Neural cell (in vitro differentiated cells): ENCODE results near the gene TTC19. TPM values are rescaled to one million over a fixed set of nuclear protein-coding genes. Genes with fewer than 3 reads are reported as not detected.
A peak's percentile ranks its signal among the peaks of the same experiment; 100 is the strongest.

ENCODE experiments used
- H2AFZ ChIP-seq: fragments of 200-600, 300-800 bp; sonication (generic), shearing (Covaris generic); 2 replicates; pipeline ENCODE4 v1.6.0; 2014; ENCODE audit warnings: low read depth, mild to moderate bottlenecking, antibody characterized with exemption, low read length, moderate library complexity
- H3F3A ChIP-seq: fragments of 200-600 bp; shearing (Covaris generic); 2 replicates; pipeline ENCODE4 v1.6.1; 2016; ENCODE audit warnings: mild to moderate bottlenecking, moderate library complexity, mixed read lengths, antibody characterized with exemption, low read length; ENCODE audit not compliant: insufficient read depth, poor library complexity, severe bottlenecking
- H3K27ac ChIP-seq: fragments of 200-600, 300-800 bp; sonication (generic), shearing (Covaris generic); 2 replicates; pipeline ENCODE4 v1.5.1; 2014; ENCODE audit warnings: mild to moderate bottlenecking, low read length, moderate library complexity
- H3K27me3 ChIP-seq: fragments of 300-800, 200-600 bp; sonication (generic), shearing (Covaris generic); 2 replicates; pipeline ENCODE4 v1.6.0; 2014; ENCODE audit warnings: mild to moderate bottlenecking, low read depth, low read length, moderate library complexity; ENCODE audit not compliant: insufficient read depth
- H3K36me3 ChIP-seq: fragments of 300-800, 200-600 bp; sonication (generic), shearing (Covaris generic); 2 replicates; pipeline ENCODE4 v1.5.1; 2014; ENCODE audit warnings: mild to moderate bottlenecking, antibody characterized with exemption, low read length, moderate library complexity; ENCODE audit not compliant: insufficient read depth
- H3K4me2 ChIP-seq: fragments of 300-800, 200-600 bp; sonication (generic), shearing (Covaris generic); 2 replicates; pipeline ENCODE4 v1.6.0; 2014; ENCODE audit warnings: mild to moderate bottlenecking, low read length
- H3K4me3 ChIP-seq: fragments of 300-800, 200-600 bp; sonication (generic), shearing (Covaris generic); 2 replicates; pipeline ENCODE4 v1.5.1; 2014; ENCODE audit warnings: mild to moderate bottlenecking, low read length, moderate library complexity
- H3K79me2 ChIP-seq: fragments of 200-600 bp; shearing (Covaris generic); replicated peaks from 2 replicates; pipeline ENCODE4 v1.6.0; 2014; ENCODE audit warnings: mild to moderate bottlenecking, low read length, moderate library complexity; ENCODE audit not compliant: insufficient read depth
- H3K9ac ChIP-seq: fragments of 300-800, 200-600 bp; sonication (generic), shearing (Covaris generic); 2 replicates; pipeline ENCODE4 v1.6.1; 2016; ENCODE audit warnings: mild to moderate bottlenecking, low read length, mixed read lengths
- H3K9me2 ChIP-seq: fragments of 200-600 bp; shearing (Covaris generic); 2 replicates; pipeline ENCODE4 v1.6.1; 2016; ENCODE audit warnings: mild to moderate bottlenecking, low read length, mixed read lengths; ENCODE audit not compliant: insufficient read depth
- H3K9me3 ChIP-seq: fragments of 200-600, 300-800 bp; sonication (generic), shearing (Covaris generic); 2 replicates; pipeline ENCODE4 v1.6.1; 2016; ENCODE audit warnings: mild to moderate bottlenecking, mixed run types, low read length, moderate library complexity, mixed read lengths
- H4K20me1 ChIP-seq: fragments of 200-600 bp; shearing (Covaris generic); 2 replicates; pipeline ENCODE4 v1.6.1; 2016; ENCODE audit warnings: mild to moderate bottlenecking, mixed run types; ENCODE audit not compliant: insufficient read depth
- EP300 ChIP-seq: fragments of 450-650 bp; conservative IDR thresholded peaks from 2 replicates; pipeline ENCODE4 v1.6.1; 2014; ENCODE audit warnings: antibody characterized with exemption, mild to moderate bottlenecking, moderate library complexity; ENCODE audit not compliant: poor library complexity, severe bottlenecking
- EZH2 ChIP-seq: fragments of 200-600, 300-800 bp; shearing (Covaris generic), sonication (generic); IDR thresholded peaks from 2 replicates; pipeline ENCODE4 v1.6.1; 2014; ENCODE audit warnings: antibody characterized with exemption, low read length, borderline replicate concordance, mild to moderate bottlenecking; ENCODE audit not compliant: insufficient read depth, poor library complexity, severe bottlenecking
- MXI1 ChIP-seq: fragments of 450-650 bp; conservative IDR thresholded peaks from 2 replicates; pipeline ENCODE4 v1.6.1; 2014; ENCODE audit warnings: antibody characterized with exemption, mild to moderate bottlenecking; ENCODE audit not compliant: poor library complexity, severe bottlenecking
- POLR2AphosphoS5 ChIP-seq: IDR thresholded peaks from 2 replicates; pipeline ENCODE4 v1.6.1; 2012
- RAD21 ChIP-seq: fragments of 450-650 bp; conservative IDR thresholded peaks from 2 replicates; pipeline ENCODE4 v1.6.1; 2014; ENCODE audit warnings: antibody characterized with exemption, mild to moderate bottlenecking, moderate library complexity
- SMC3 ChIP-seq: fragments of 450-650 bp; conservative IDR thresholded peaks from 2 replicates; pipeline ENCODE4 v1.6.1; 2014; ENCODE audit warnings: antibody characterized with exemption, mild to moderate bottlenecking, moderate library complexity; ENCODE audit not compliant: poor library complexity
- TAF1 ChIP-seq: IDR thresholded peaks from 2 replicates; pipeline ENCODE4 v1.6.1; 2012; ENCODE audit warnings: low read depth
- polyA plus RNA-seq: library from polyadenylated mRNA; depleted of rRNA; stranded (reverse); fragments of >200 nt; gene quantifications from 2 replicates; pipeline ENCODE4 v1.2.3, GENCODE V29; 2014
- TF ChIP-seq, protein P1 (sequence below): fragments of 450-650 bp; IDR thresholded peaks from 2 replicates; pipeline ENCODE4 v1.5.1; 2014; ENCODE audit warnings: antibody characterized with exemption, mild to moderate bottlenecking, moderate library complexity; ENCODE audit not compliant: poor library complexity, severe bottlenecking
- TF ChIP-seq, protein P2 (sequence below): IDR thresholded peaks from 2 replicates; pipeline ENCODE4 v1.6.1; 2012; ENCODE audit warnings: borderline replicate concordance

The TTC19 gene
- polyA plus RNA-seq, 1 donor from 2014 or later = 97.8 TPM

DNA sequence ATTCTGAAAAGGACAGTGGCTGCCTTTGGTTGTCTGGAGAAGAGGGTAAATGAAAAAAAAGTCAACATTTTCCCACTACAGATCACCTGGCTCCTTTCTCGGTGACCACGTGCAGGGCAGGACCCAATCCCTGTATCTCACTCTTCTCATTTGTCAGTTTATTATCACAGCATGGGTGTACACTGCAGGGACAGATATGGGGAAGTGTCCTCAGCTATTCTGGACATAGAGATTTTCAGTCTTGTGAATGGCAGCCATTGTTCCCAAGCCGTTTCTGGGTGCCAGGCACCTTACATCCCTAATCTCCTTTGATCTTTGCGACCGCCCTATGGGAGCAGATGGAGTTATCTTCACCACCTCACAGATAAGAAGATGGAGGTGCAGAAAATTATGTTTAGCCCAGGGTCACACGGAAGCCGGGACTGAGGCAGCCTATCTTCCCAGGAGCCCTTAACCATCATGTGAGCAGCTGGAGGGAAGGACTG is 47.5 kb upstream of the TTC19 start:
- Histone ChIP-seq H3F3A (no peaks in the 10 kb centered on the region), H3K9me2 (no peaks in the 10 kb centered on the region), H3K27ac (no peak overlapping the region), H3K4me3 (no peak overlapping the region), H3K9ac (no peak overlapping the region), H3K79me2 (no peaks in the 10 kb centered on the region), H3K9me3 (no peaks in the 10 kb centered on the region), H3K4me2 (no peak overlapping the region), H3K36me3 (no peaks in the 10 kb centered on the region), H4K20me1 (no peaks in the 10 kb centered on the region), H3K27me3 (peaks cover 4% of the 10 kb centered on the region), H2AFZ (no peak overlapping the region)
- TF ChIP-seq POLR2AphosphoS5 (no peak), EZH2 (no peak), MXI1 (no peak)

DNA sequence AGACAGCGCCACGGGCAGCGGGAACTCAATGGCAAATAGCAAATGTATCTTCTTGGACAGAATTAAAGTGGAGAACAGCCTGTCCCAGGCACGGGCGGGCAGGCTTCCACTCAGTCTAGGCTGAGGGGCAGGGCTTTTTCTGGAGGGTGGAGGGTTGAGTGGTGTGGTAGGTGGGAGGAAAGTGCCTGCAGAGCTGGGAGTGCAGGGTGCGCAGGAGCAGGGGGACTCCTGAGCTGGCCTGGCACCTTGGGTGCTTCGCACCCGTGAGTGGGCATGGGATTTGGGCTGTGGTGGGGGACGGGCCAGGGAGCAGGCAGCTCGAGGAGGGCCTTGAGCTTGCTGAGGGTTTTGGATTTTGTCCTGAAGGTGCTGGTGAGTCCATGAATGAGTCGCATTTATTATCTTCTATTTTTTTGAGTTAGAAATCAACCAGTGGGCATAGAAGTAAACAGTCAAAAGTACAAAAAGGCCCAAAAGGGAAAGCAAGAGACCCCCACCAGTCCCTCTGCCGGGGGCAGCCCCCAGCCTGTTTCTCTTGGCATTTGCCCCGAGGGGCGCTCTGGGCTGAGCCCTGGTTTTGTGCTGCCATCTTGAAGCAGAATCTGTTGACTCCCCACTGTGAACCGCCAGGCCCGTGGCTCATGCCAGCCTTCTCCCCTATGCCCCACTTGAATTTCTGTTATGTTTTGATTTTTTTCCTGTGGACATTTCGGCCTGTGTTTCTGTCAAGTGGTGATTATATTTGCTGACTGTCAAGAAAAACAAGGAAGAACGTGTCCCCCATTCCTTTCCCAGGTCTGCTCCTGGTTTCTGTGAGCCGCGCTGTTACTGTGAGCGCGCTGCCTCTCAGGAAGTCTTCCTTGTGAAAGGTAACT is 46.5 kb upstream of the TTC19 start:
- no peak overlapping the region for H3K4me2 ChIP-seq
- H4K20me1 ChIP-seq = no peaks in the 10 kb centered on the region
- H3K27ac ChIP-seq = no peak overlapping the region
- H3F3A ChIP-seq = no peaks in the 10 kb centered on the region
- no peaks in the 10 kb centered on the region for H3K36me3 ChIP-seq
- H3K9me3 ChIP-seq = no peaks in the 10 kb centered on the region
- no peaks in the 10 kb centered on the region for H3K9me2 ChIP-seq
- H3K79me2 ChIP-seq = no peaks in the 10 kb centered on the region
- no peak overlapping the region for H3K4me3 ChIP-seq
- H3K9ac ChIP-seq = no peak overlapping the region
- TF ChIP-seq, protein P1, sequence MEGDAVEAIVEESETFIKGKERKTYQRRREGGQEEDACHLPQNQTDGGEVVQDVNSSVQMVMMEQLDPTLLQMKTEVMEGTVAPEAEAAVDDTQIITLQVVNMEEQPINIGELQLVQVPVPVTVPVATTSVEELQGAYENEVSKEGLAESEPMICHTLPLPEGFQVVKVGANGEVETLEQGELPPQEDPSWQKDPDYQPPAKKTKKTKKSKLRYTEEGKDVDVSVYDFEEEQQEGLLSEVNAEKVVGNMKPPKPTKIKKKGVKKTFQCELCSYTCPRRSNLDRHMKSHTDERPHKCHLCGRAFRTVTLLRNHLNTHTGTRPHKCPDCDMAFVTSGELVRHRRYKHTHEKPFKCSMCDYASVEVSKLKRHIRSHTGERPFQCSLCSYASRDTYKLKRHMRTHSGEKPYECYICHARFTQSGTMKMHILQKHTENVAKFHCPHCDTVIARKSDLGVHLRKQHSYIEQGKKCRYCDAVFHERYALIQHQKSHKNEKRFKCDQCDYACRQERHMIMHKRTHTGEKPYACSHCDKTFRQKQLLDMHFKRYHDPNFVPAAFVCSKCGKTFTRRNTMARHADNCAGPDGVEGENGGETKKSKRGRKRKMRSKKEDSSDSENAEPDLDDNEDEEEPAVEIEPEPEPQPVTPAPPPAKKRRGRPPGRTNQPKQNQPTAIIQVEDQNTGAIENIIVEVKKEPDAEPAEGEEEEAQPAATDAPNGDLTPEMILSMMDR = no peak
- TF ChIP-seq, protein P2, sequence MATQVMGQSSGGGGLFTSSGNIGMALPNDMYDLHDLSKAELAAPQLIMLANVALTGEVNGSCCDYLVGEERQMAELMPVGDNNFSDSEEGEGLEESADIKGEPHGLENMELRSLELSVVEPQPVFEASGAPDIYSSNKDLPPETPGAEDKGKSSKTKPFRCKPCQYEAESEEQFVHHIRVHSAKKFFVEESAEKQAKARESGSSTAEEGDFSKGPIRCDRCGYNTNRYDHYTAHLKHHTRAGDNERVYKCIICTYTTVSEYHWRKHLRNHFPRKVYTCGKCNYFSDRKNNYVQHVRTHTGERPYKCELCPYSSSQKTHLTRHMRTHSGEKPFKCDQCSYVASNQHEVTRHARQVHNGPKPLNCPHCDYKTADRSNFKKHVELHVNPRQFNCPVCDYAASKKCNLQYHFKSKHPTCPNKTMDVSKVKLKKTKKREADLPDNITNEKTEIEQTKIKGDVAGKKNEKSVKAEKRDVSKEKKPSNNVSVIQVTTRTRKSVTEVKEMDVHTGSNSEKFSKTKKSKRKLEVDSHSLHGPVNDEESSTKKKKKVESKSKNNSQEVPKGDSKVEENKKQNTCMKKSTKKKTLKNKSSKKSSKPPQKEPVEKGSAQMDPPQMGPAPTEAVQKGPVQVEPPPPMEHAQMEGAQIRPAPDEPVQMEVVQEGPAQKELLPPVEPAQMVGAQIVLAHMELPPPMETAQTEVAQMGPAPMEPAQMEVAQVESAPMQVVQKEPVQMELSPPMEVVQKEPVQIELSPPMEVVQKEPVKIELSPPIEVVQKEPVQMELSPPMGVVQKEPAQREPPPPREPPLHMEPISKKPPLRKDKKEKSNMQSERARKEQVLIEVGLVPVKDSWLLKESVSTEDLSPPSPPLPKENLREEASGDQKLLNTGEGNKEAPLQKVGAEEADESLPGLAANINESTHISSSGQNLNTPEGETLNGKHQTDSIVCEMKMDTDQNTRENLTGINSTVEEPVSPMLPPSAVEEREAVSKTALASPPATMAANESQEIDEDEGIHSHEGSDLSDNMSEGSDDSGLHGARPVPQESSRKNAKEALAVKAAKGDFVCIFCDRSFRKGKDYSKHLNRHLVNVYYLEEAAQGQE = peak; percentile 38
- no peak for TF ChIP-seq RAD21
- TF ChIP-seq EP300 = no peak
- H3K27me3 ChIP-seq = no peaks in the 10 kb centered on the region
- no peak overlapping the region for H2AFZ ChIP-seq

DNA sequence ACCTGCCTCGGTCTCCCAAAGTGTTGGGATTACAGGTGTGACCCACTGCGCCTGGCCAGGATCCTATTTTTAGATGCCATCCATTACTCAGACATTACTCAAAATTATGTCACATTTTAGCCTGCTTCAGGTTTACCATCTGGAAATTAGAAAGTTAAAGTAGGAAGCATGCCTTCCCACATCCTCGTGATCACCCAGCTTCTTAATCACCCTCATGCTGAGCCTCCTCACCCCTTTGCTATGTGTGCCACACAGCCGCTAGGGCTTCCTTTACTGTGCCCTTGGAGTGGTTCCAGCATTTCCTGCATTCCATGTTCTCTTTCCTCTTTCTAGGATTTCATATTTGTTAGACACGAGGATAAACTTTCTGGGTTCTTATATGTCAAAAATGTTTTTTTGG is 45.4 kb upstream of the TTC19 start:
- no peaks in the 10 kb centered on the region for H3F3A ChIP-seq
- H3K9ac ChIP-seq = no peak overlapping the region
- H3K36me3 ChIP-seq = no peaks in the 10 kb centered on the region
- TF ChIP-seq POLR2AphosphoS5 (no peak), TAF1 (no peak), MXI1 (no peak), EZH2 (no peak), SMC3 (no peak), EP300 (no peak), RAD21 (no peak)
- TF ChIP-seq, protein P2 = no peak
- TF ChIP-seq, protein P1 = no peak
- no peak overlapping the region for H3K4me3 ChIP-seq
- no peaks in the 10 kb centered on the region for H3K79me2 ChIP-seq
- no peak overlapping the region for H3K4me2 ChIP-seq
- H3K9me3 ChIP-seq = no peaks in the 10 kb centered on the region
- no peaks in the 10 kb centered on the region for H3K27me3 ChIP-seq
- H3K9me2 ChIP-seq = no peaks in the 10 kb centered on the region
- no peaks in the 10 kb centered on the region for H4K20me1 ChIP-seq
- no peak overlapping the region for H2AFZ ChIP-seq
- H3K27ac ChIP-seq = no peak overlapping the region
